NT2/D1 (cell line): ENCODE measurements around the gene ZMYND11.

Experiments used
- SUZ12 ChIP-seq: IDR thresholded peaks from 2 replicates; pipeline ENCODE4 v1.6.1; 2011; ENCODE audit not compliant: insufficient read length, insufficient read depth; ENCODE audit errors: extremely low read depth
- YY1 ChIP-seq: IDR thresholded peaks from 2 replicates; pipeline ENCODE4 v1.6.1; 2011; ENCODE audit not compliant: insufficient read length, insufficient read depth

DNA sequence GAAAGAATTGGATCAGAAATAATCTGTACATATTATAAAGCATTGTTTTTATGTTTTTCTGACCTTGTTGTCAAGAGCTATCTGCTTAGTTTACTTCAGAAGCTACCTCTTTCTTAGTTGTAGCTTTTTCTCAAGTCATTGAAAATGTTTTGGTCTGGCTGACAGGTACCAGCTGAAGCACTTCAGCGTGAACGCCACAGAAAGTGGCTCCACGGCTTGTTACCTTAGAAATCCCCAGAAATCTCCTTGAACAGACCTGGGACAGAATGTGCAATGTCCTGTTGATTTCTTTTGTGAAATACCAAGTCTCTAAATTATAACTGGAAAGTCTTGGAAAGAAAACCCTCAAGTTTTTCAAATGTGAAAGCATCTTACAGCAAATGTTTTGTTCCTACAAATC lies 96.8 kb downstream of the ZMYND11 start:
- TF ChIP-seq SUZ12 (no peak), YY1 (no peak)
